ENCODE data around the gene WNK2. TPM values are rescaled to one million over a fixed set of nuclear protein-coding genes. Genes with fewer than 3 reads are reported as not detected.

Gene WNK2
- total RNA-seq, 1 donor from 2014 or later: 336 TPM

DNA sequence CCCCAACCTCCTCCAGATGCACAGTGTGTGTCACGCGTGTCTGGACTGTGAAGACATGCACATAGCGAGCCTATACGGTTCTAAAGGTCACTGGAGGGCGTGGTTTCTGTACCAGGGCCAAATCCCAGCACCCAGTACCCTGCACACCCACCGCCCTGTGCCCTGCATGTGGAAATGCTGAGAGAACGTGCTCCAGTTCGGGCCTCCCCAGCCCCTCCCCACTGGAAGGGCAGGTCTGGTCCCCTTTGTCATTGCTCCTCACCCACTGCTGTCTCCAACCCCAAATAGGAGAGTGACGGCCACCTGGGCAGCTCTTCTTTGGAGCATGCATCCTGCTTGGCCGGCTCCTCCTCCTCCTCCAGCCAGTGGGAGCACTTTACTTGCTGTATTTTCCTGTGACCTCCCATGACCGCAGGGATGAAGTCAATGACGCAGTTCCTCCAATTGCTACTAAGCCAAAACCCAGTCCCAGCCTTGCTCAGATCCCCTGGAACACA, 116.7 kb downstream of the WNK2 start:
- Mint-ChIP-seq H3K4me3 (ENCODE audit: unreplicated experiment) (no peak overlapping the region), H3K4me1 (ENCODE audit: low read depth, unreplicated experiment) (peaks cover 29% of the 10 kb centered on the region), H3K36me3 (ENCODE audit: unreplicated experiment) (no peaks in the 10 kb centered on the region), H3K27me3 (ENCODE audit: unreplicated experiment) (peaks cover 9% of the 10 kb centered on the region), H3K9me3 (ENCODE audit: unreplicated experiment) (peaks cover 19% of the 10 kb centered on the region), H3K27ac (ENCODE audit: unreplicated experiment) (peak overlapping the region; percentile 88)
- no peak for DNase-seq
- no peak for TF ChIP-seq CTCF (IDR thresholded peaks at IDR 0.05; ENCODE audit: partially characterized antibody, unreplicated experiment)

DNA sequence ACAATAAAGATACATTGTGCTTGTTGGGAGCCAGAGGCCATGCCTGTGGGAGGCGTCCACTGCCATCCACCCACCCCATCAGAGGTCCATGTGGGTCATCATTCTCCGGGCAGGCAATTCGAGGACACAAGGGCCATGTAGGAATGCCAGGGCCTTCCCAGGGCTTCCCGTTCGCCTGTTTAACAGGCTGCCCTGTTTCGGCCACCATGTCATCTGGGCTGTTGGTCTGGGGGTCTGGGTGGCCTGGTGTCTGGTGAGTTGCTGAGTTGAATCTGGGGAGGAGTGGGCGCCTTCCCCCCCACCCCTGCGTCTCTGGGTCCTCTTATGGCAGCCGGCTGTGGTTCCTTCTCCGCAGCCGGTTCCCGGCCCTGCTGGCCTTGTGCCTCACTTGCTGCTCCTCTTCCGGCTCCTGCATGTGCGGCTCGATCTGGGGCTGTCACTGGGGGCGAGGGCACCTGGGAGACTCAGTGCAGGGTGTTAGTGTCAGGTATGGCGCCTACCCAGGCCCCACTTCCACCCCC, 117.4 kb downstream of the WNK2 start:
- Mint-ChIP-seq H3K4me3 (ENCODE audit: unreplicated experiment) (no peak overlapping the region), H3K36me3 (ENCODE audit: unreplicated experiment) (no peaks in the 10 kb centered on the region), H3K27ac (ENCODE audit: unreplicated experiment) (no peak overlapping the region), H3K4me1 (ENCODE audit: low read depth, unreplicated experiment) (peaks cover 29% of the 10 kb centered on the region), H3K27me3 (ENCODE audit: unreplicated experiment) (peaks cover 9% of the 10 kb centered on the region), H3K9me3 (ENCODE audit: unreplicated experiment) (peaks cover 19% of the 10 kb centered on the region)
- no peak for TF ChIP-seq CTCF (IDR thresholded peaks at IDR 0.05; ENCODE audit: partially characterized antibody, unreplicated experiment)
- no peak for DNase-seq

DNA sequence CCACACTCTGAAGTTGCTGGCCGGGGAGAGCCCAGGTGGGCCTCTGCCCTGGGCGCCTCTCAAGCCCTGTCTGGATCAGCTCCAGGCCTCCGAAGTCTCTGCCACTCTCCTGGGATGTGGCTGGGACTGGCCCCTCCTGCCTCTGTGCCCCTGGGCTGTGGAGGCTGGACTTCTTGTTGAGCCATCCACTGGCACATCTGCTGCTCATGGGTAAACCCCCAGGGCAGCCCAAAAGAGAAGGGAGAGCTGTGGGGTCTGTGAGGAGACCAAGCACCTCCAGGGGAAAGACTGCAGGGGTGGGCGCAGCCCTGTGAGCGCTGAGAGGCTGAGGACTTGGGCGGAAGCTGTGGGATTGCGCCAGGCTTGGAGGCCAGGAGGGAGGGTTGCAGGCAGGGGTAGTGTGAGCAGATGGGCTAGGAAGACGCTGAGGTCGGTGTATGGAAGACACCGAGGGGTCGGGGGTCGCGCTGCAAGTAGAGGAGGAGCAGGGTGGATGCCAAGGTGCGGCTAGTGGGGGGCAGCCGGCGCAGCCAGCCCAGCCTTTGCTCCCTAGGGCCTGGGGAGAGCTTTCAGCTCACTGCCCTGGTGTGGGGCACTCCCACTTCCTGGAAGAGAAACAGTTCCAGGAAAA, 118.1 kb downstream of the WNK2 start:
- H3K9me3 Mint-ChIP-seq (ENCODE audit: unreplicated experiment): peaks cover 21% of the 10 kb centered on the region
- no peaks in the 10 kb centered on the region for H3K36me3 Mint-ChIP-seq (ENCODE audit: unreplicated experiment)
- H3K4me3 Mint-ChIP-seq (ENCODE audit: unreplicated experiment): no peak overlapping the region
- H3K27me3 Mint-ChIP-seq (ENCODE audit: unreplicated experiment): peaks cover 12% of the 10 kb centered on the region
- no peak overlapping the region for H3K27ac Mint-ChIP-seq (ENCODE audit: unreplicated experiment)
- DNase-seq: no peak
- TF ChIP-seq CTCF (IDR thresholded peaks at IDR 0.05; ENCODE audit: partially characterized antibody, unreplicated experiment): no peak
- H3K4me1 Mint-ChIP-seq (ENCODE audit: low read depth, unreplicated experiment): peaks cover 29% of the 10 kb centered on the region

DNA sequence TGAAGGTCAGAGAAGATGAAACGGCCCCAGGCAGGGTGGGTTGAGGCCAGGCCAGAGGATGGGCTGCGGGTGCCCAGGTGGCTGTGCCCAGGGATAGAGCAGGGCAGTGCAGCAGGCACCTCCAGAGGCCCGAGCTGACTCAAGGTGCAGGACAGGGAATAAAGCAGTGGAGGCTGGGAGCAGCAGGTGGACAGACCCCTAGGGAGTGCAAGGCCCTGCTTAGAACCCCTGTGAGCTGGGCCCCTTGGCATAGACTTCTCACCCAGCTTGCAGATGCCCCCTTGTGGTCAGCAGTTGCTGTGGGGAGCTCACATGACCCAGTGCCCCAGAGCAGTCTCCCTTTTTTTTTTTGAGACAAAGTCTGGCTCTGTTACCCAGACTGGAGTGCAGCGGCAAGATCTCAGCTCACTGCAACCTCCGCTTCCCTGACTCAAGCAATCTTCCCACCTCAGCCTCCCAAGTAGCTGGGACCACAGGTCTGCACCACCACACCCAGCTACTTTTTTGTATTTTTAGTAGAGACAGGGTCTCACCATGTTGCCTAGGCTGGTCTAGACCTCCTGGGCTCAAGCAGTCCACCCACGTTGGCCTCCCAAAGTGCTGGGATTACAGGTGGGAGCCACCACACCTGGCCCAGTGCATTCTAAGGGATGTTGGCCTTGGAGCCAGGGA, 118.8 kb downstream of the WNK2 start:
- Mint-ChIP-seq H3K36me3 (ENCODE audit: unreplicated experiment) (no peaks in the 10 kb centered on the region), H3K4me3 (ENCODE audit: unreplicated experiment) (no peak overlapping the region), H3K4me1 (ENCODE audit: low read depth, unreplicated experiment) (peaks cover 29% of the 10 kb centered on the region), H3K9me3 (ENCODE audit: unreplicated experiment) (peaks cover 21% of the 10 kb centered on the region), H3K27ac (ENCODE audit: unreplicated experiment) (no peak overlapping the region), H3K27me3 (ENCODE audit: unreplicated experiment) (peaks cover 11% of the 10 kb centered on the region)
- peak; percentile 58 for DNase-seq
- TF ChIP-seq CTCF (IDR thresholded peaks at IDR 0.05; ENCODE audit: partially characterized antibody, unreplicated experiment): peak; percentile 65

- peaks cover 29% of the 10 kb centered on the region for H3K4me1 Mint-ChIP-seq (ENCODE audit: low read depth, unreplicated experiment)
- H3K27me3 Mint-ChIP-seq (ENCODE audit: unreplicated experiment): peaks cover 9% of the 10 kb centered on the region
- H3K9me3 Mint-ChIP-seq (ENCODE audit: unreplicated experiment): peaks cover 21% of the 10 kb centered on the region
- no peaks in the 10 kb centered on the region for H3K36me3 Mint-ChIP-seq (ENCODE audit: unreplicated experiment)
- no peak for DNase-seq
- no peak overlapping the region for H3K27ac Mint-ChIP-seq (ENCODE audit: unreplicated experiment)
- H3K4me3 Mint-ChIP-seq (ENCODE audit: unreplicated experiment): no peak overlapping the region
- no peak for TF ChIP-seq CTCF (IDR thresholded peaks at IDR 0.05; ENCODE audit: partially characterized antibody, unreplicated experiment)
These were observed 119.4 kb downstream of the WNK2 start for GRCh38 chr9:93303258-93303771.
